ENCODE results near the gene SLC25A12. TPM values are rescaled to one million over a fixed set of nuclear protein-coding genes. Genes with fewer than 3 reads are reported as not detected.

Gene SLC25A12
- total RNA-seq, 1 experiment from 2014 or later: 5.3 TPM

DNA sequence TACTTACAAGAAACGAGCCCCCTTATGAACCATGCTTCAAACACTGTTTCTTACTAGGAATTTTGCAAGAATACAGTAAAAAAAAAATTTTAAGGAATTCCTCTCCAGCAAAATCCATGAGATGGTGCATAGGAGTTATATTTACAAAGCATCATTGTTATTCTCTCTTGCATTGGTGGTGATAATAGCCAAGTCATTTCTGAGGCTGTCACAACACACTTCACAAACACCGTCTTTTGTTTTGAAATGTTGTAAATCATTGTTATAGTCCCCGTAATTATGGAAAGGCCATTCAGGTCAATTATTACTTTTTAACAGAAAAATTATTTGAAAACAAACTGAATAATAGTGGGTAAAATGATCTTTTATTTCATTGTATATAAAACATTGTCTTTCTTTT lies 146.7 kb downstream of the SLC25A12 start:
- BruUV-seq (replicated peaks): no TSS peak
- POLR2A ChIA-PET: no interaction called here
- Mint-ChIP-seq H3K4me3 (ENCODE audit: unreplicated experiment) (no peak overlapping the region), H3K27ac (ENCODE audit: unreplicated experiment) (no peak overlapping the region), H3K9me3 (ENCODE audit: unreplicated experiment) (no peaks in the 10 kb centered on the region), H3K4me1 (ENCODE audit: low read depth, unreplicated experiment) (no peaks in the 10 kb centered on the region), H3K27me3 (ENCODE audit: insufficient read depth, unreplicated experiment) (no peaks in the 10 kb centered on the region), H3K36me3 (ENCODE audit: insufficient read depth, unreplicated experiment) (peaks cover 15% of the 10 kb centered on the region)
- no peak overlapping the region for H3K4me3 ChIP-seq (ENCODE audit: low read depth, low read length)
- CTCF ChIA-PET: no interaction called here
- H3K27me3 ChIP-seq (replicated peaks; ENCODE audit: control insufficient read depth, insufficient read depth, low read length): no peaks in the 10 kb centered on the region
- TF ChIP-seq, protein P1, sequence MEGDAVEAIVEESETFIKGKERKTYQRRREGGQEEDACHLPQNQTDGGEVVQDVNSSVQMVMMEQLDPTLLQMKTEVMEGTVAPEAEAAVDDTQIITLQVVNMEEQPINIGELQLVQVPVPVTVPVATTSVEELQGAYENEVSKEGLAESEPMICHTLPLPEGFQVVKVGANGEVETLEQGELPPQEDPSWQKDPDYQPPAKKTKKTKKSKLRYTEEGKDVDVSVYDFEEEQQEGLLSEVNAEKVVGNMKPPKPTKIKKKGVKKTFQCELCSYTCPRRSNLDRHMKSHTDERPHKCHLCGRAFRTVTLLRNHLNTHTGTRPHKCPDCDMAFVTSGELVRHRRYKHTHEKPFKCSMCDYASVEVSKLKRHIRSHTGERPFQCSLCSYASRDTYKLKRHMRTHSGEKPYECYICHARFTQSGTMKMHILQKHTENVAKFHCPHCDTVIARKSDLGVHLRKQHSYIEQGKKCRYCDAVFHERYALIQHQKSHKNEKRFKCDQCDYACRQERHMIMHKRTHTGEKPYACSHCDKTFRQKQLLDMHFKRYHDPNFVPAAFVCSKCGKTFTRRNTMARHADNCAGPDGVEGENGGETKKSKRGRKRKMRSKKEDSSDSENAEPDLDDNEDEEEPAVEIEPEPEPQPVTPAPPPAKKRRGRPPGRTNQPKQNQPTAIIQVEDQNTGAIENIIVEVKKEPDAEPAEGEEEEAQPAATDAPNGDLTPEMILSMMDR (IDR thresholded peaks at IDR 0.05; ENCODE audit: insufficient read depth in 1 of 2, low read depth in 1 of 2, low read length in 1 of 2, severe bottlenecking in 1 of 2, unreplicated experiment in 1 of 2): no peak
- intact Hi-C loops (cut with micrococcal nuclease; ENCODE audit: unreplicated experiment): no loop called here
- H3K36me3 ChIP-seq (ENCODE audit: control insufficient read depth, insufficient read depth, low read length): no peaks in the 10 kb centered on the region; the same call in 1 of the 2 replicates
- DNase-seq: no peak
- H3K4me1 ChIP-seq: no peaks in the 10 kb centered on the region
- no peaks in the 10 kb centered on the region for H3K9me3 ChIP-seq

DNA sequence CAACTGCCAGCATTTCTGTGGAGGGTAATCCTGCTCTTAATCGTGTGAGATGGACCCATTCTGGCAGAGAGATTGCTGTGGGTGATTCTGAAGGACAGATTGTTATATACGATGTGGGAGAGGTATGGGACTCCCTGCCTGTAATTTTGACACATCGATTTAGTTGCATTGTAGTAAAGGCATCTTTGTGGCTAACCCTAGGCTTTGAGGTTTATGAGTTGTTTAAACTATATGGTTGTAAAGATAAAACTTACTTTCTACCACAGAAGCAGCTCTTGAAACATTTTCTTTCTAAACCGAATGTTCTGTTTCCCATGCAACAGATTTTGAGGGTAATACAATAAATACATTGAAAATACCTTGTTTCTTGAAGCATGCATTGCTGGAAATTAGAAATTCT lies 148.2 kb downstream of the SLC25A12 start:
- POLR2A ChIA-PET: no interaction called here
- CTCF ChIA-PET: interaction anchor here (0.6 kb wide), 1 partner anchor 45 kb away, joined by 3 read pairs; no protein-coding TSS in a partner anchor

DNA sequence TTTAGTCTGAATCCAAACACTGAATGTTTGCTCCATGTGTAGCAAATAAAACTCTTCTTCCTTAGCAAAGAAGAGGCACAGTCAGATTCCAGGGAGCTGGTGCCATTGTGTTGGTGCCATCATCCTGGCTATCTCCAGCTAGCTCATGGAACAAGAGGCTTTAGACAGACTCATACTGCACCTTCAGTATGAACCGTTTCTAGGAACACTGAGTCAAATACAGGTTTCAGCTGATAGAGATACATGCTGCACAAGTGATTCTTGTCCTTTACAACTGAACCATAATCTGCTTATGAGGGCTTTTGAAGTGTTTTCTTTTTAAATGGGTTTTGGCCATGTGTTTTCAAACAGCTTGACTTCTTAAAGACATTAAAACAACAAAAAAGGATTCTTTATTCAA lies 148.9 kb downstream of the SLC25A12 start:
- H3K4me3 ChIP-seq (ENCODE audit: low read depth, low read length): no peak overlapping the region
- no peaks in the 10 kb centered on the region; the same call in 1 of the 2 replicates for H3K36me3 ChIP-seq (ENCODE audit: control insufficient read depth, insufficient read depth, low read length)
- TF ChIP-seq, protein P1 (IDR thresholded peaks at IDR 0.05; ENCODE audit: insufficient read depth in 1 of 2, low read depth in 1 of 2, low read length in 1 of 2, severe bottlenecking in 1 of 2, unreplicated experiment in 1 of 2): no peak
- no peak overlapping the region for H3K27ac Mint-ChIP-seq (ENCODE audit: unreplicated experiment)
- H3K4me1 ChIP-seq: no peaks in the 10 kb centered on the region
- CTCF ChIA-PET: no interaction called here
- no peaks in the 10 kb centered on the region for H3K4me1 Mint-ChIP-seq (ENCODE audit: low read depth, unreplicated experiment)
- BruUV-seq (replicated peaks): no TSS peak
- no peaks in the 10 kb centered on the region for H3K27me3 Mint-ChIP-seq (ENCODE audit: insufficient read depth, unreplicated experiment)
- H3K27me3 ChIP-seq (replicated peaks; ENCODE audit: control insufficient read depth, insufficient read depth, low read length): no peaks in the 10 kb centered on the region
- H3K36me3 Mint-ChIP-seq (ENCODE audit: insufficient read depth, unreplicated experiment): peaks cover 15% of the 10 kb centered on the region
- DNase-seq: no peak
- no peaks in the 10 kb centered on the region for H3K9me3 Mint-ChIP-seq (ENCODE audit: unreplicated experiment)
- POLR2A ChIA-PET: no interaction called here
- no peak overlapping the region for H3K4me3 Mint-ChIP-seq (ENCODE audit: unreplicated experiment)
- intact Hi-C loops (cut with micrococcal nuclease; ENCODE audit: unreplicated experiment): no loop called here
- H3K9me3 ChIP-seq: no peaks in the 10 kb centered on the region

More for the DNA sequence above, 148.2 kb downstream of the SLC25A12 start:
- intact Hi-C loops (cut with micrococcal nuclease; ENCODE audit: unreplicated experiment): no loop called here
- H3K9me3 ChIP-seq: no peaks in the 10 kb centered on the region
- Mint-ChIP-seq H3K9me3 (ENCODE audit: unreplicated experiment) (no peaks in the 10 kb centered on the region), H3K36me3 (ENCODE audit: insufficient read depth, unreplicated experiment) (peaks cover 15% of the 10 kb centered on the region), H3K4me1 (ENCODE audit: low read depth, unreplicated experiment) (no peaks in the 10 kb centered on the region), H3K27me3 (ENCODE audit: insufficient read depth, unreplicated experiment) (no peaks in the 10 kb centered on the region), H3K4me3 (ENCODE audit: unreplicated experiment) (no peak overlapping the region), H3K27ac (ENCODE audit: unreplicated experiment) (no peak overlapping the region)
- TF ChIP-seq, protein P1 (IDR thresholded peaks at IDR 0.05; ENCODE audit: insufficient read depth in 1 of 2, low read depth in 1 of 2, low read length in 1 of 2, severe bottlenecking in 1 of 2, unreplicated experiment in 1 of 2): no peak
- DNase-seq: no peak
- no peaks in the 10 kb centered on the region for H3K4me1 ChIP-seq
- no peaks in the 10 kb centered on the region; the same call in 1 of the 2 replicates for H3K36me3 ChIP-seq (ENCODE audit: control insufficient read depth, insufficient read depth, low read length)
- no peak overlapping the region for H3K4me3 ChIP-seq (ENCODE audit: low read depth, low read length)
- no peaks in the 10 kb centered on the region for H3K27me3 ChIP-seq (replicated peaks; ENCODE audit: control insufficient read depth, insufficient read depth, low read length)
- BruUV-seq (replicated peaks): no TSS peak
